ENCODE results near the gene FARP2. TPM values are rescaled to one million over a fixed set of nuclear protein-coding genes. Genes with fewer than 3 reads are reported as not detected.
"Not testable (repeated sequence)": the region's sequence is repeated elsewhere in the genome, so short reads cannot be mapped to it uniquely, and the experiment has no call there.

Gene FARP2
- total RNA-seq, 6 experiments from 2014 or later = 38.3 to 46.4 (median 41.9) TPM

DNA sequence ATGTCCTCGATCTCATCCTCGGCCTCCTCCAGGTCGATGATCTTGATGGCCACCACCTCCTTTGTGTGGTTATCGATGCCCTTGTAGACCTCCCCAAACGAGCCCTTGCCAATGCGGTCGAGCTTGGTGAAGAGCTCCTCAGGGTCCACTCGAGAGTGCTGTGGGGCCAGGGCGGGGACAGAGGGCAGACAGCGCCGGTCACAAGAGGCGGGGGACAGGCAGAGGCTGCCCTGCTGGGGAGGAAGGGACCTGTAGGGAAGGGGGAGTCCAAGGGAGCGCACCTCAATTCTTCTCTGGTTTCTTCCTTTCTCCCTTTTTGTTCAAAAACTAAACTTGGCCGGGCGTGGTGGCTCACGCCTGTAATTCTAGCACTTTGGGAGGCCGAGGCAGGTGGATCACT, 145.5 kb downstream of the FARP2 start:
- Mint-ChIP-seq H3K4me3 (no peak overlapping the region), H3K27me3 (ENCODE audit: insufficient read depth) (no peaks in the 10 kb centered on the region; the same call in none of the 2 replicates), H3K27ac (no peak overlapping the region), H3K4me1 (ENCODE audit: low read depth) (peaks cover 13% of the 10 kb centered on the region), H3K36me3 (ENCODE audit: low read depth) (peaks cover 10% of the 10 kb centered on the region; the same call in 1 of the 2 replicates), H3K9me3 (no peaks in the 10 kb centered on the region)
- no peak for TF ChIP-seq CTCF (IDR thresholded peaks at IDR 0.05)
- no peak for DNase-seq

- no peak for TF ChIP-seq CTCF (IDR thresholded peaks at IDR 0.05)
- peaks cover 20% of the 10 kb centered on the region for H3K4me1 Mint-ChIP-seq (ENCODE audit: low read depth)
- H3K27ac Mint-ChIP-seq = no peak overlapping the region
- H3K4me3 Mint-ChIP-seq = no peak overlapping the region
- no peaks in the 10 kb centered on the region for H3K9me3 Mint-ChIP-seq
- H3K27me3 Mint-ChIP-seq (ENCODE audit: insufficient read depth) = no peaks in the 10 kb centered on the region; the same call in none of the 2 replicates
- H3K36me3 Mint-ChIP-seq (ENCODE audit: low read depth) = peaks cover 15% of the 10 kb centered on the region; the same call in 1 of the 2 replicates
- DNase-seq = no peak
Measured at GRCh38 chr2:241502281-241502680, 146.2 kb downstream of the FARP2 start.

- no peak for DNase-seq
- no peak for TF ChIP-seq CTCF (IDR thresholded peaks at IDR 0.05)
- H3K4me3 Mint-ChIP-seq = no peak overlapping the region
- H3K36me3 Mint-ChIP-seq (ENCODE audit: low read depth) = peaks cover 15% of the 10 kb centered on the region; the same call in 1 of the 2 replicates
- H3K9me3 Mint-ChIP-seq = no peaks in the 10 kb centered on the region
- no peak overlapping the region for H3K27ac Mint-ChIP-seq
- H3K4me1 Mint-ChIP-seq (ENCODE audit: low read depth) = peaks cover 21% of the 10 kb centered on the region
- H3K27me3 Mint-ChIP-seq (ENCODE audit: insufficient read depth) = no peaks in the 10 kb centered on the region; the same call in 1 of the 2 replicates
Measured at GRCh38 chr2:241503776-241504392, 147.8 kb downstream of the FARP2 start.

DNA sequence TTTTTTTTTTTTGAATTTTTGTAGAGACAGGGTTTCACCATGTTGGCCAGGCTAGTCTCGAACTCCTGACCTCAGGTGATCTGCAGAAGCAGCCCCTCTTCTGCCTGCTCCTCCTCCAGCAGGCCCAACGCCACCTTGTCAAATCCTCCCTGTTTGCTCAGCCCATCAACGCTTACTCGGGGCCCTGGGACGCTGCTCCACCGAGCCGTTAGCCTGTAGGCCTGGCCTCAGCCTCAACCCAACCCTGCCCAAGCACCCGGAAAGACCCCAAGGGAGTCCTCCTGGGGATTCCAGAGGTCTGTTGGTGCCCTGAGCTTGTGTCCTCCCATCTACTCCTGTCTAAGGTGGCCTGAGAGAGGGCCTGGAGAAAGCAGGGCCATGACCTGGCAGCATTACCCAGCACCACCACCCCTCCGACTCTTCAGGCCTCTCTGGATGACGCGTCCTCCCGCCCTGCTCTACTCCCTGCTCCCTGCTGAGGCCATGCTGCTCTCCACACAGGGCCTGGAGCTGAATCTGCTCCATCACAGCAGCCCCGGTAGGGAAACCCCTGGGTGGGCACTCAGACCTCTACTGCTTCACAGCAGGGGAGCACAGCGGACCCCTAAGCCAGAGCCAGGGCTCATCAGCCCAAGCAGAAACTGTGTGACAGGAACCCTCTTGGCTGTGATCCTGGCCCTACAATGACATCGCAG, 149.1 kb downstream of the FARP2 start:
- Mint-ChIP-seq H3K9me3 (no peaks in the 10 kb centered on the region), H3K36me3 (ENCODE audit: low read depth) (peaks cover 15% of the 10 kb centered on the region; the same call in 1 of the 2 replicates), H3K27ac (peak overlapping the region; percentile 38; the same call in 1 of the 2 replicates), H3K27me3 (ENCODE audit: insufficient read depth) (peaks cover 4% of the 10 kb centered on the region; the same call in 1 of the 2 replicates), H3K4me1 (ENCODE audit: low read depth) (peaks cover 27% of the 10 kb centered on the region), H3K4me3 (no peak overlapping the region)
- no peak for TF ChIP-seq CTCF (IDR thresholded peaks at IDR 0.05)
- DNase-seq = no peak

DNA sequence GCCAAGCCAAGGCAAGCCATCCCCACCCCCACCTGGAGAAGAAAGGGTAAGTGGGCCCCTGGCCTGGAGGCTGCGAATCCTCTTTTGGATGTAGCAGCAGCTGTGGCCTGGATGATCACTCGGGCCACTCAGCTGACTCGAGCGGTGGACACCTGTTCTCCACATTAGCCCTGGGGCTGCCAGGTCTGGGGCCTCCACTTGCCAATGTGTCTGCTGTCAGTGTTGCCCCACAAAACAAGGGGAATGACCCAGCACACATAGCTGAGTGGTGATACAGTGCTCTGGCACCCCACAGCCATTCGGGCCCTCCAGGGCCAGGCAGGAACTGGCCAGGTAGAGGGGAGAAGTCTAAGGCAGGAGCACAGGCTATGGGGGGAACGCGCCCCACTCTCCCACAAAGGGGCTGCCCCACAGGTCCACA, 149.7 kb downstream of the FARP2 start:
- Mint-ChIP-seq H3K9me3 (no peaks in the 10 kb centered on the region), H3K27me3 (ENCODE audit: insufficient read depth) (peaks cover 4% of the 10 kb centered on the region; the same call in 1 of the 2 replicates), H3K36me3 (ENCODE audit: low read depth) (peaks cover 15% of the 10 kb centered on the region; the same call in 1 of the 2 replicates), H3K4me1 (ENCODE audit: low read depth) (peaks cover 27% of the 10 kb centered on the region), H3K4me3 (no peak overlapping the region), H3K27ac (no peak overlapping the region)
- TF ChIP-seq CTCF (IDR thresholded peaks at IDR 0.05) = no peak
- no peak for DNase-seq

- Mint-ChIP-seq H3K4me3 (peak overlapping the region; percentile 93), H3K36me3 (ENCODE audit: low read depth) (peaks cover 15% of the 10 kb centered on the region; the same call in 1 of the 2 replicates), H3K4me1 (ENCODE audit: low read depth) (peaks cover 27% of the 10 kb centered on the region)
- H3K27me3 Mint-ChIP-seq (ENCODE audit: insufficient read depth); H3K9me3 Mint-ChIP-seq; H3K27ac Mint-ChIP-seq; DNase-seq: not testable (repeated sequence)
Measured at GRCh38 chr2:241506317-241506716, 150.2 kb downstream of the FARP2 start.

All from HFFc6 (cell line).